ENCODE measurements around the gene VENTX. TPM values are rescaled to one million over a fixed set of nuclear protein-coding genes. Genes with fewer than 3 reads are reported as not detected.

Gene VENTX
- total RNA-seq, 1 donor from 2014 or later = not detected

GRCh38 chr10:133204226-133205015 lies 33.2 kb upstream of the VENTX start:
- Mint-ChIP-seq H3K4me3 (ENCODE audit: unreplicated experiment) (no peak overlapping the region), H3K36me3 (ENCODE audit: unreplicated experiment) (no peaks in the 10 kb centered on the region), H3K9me3 (ENCODE audit: unreplicated experiment) (no peaks in the 10 kb centered on the region), H3K4me1 (ENCODE audit: unreplicated experiment) (no peaks in the 10 kb centered on the region), H3K27ac (ENCODE audit: unreplicated experiment) (no peak overlapping the region), H3K27me3 (ENCODE audit: unreplicated experiment) (no peaks in the 10 kb centered on the region)
- TF ChIP-seq, protein P1, sequence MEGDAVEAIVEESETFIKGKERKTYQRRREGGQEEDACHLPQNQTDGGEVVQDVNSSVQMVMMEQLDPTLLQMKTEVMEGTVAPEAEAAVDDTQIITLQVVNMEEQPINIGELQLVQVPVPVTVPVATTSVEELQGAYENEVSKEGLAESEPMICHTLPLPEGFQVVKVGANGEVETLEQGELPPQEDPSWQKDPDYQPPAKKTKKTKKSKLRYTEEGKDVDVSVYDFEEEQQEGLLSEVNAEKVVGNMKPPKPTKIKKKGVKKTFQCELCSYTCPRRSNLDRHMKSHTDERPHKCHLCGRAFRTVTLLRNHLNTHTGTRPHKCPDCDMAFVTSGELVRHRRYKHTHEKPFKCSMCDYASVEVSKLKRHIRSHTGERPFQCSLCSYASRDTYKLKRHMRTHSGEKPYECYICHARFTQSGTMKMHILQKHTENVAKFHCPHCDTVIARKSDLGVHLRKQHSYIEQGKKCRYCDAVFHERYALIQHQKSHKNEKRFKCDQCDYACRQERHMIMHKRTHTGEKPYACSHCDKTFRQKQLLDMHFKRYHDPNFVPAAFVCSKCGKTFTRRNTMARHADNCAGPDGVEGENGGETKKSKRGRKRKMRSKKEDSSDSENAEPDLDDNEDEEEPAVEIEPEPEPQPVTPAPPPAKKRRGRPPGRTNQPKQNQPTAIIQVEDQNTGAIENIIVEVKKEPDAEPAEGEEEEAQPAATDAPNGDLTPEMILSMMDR (IDR thresholded peaks at IDR 0.05) = no peak
- no peak for DNase-seq (ENCODE audit: extremely low spot score, unreplicated experiment)

DNA sequence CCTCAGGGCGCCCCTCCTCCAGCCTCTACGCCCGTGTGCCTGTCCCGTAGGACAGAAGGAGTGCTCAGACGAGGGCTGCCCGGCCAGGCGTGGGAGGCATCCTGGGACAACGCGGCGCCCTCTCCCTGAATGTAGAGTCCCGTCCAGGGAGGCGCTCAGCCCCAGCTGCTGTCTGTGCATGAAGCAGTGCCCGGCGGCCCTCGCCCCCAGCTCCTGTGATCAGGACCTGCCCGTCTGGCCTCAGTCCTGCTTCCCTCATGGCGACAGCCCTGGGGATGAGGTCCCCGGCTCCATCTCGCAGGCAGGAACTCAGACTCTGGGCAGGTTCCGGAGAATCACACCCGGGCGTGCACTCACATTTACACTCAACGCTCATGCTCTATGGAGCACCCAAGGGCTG lies 32.5 kb upstream of the VENTX start:
- Mint-ChIP-seq H3K4me1 (ENCODE audit: unreplicated experiment) (no peaks in the 10 kb centered on the region), H3K27me3 (ENCODE audit: unreplicated experiment) (no peaks in the 10 kb centered on the region), H3K36me3 (ENCODE audit: unreplicated experiment) (no peaks in the 10 kb centered on the region), H3K4me3 (ENCODE audit: unreplicated experiment) (no peak overlapping the region), H3K9me3 (ENCODE audit: unreplicated experiment) (no peaks in the 10 kb centered on the region), H3K27ac (ENCODE audit: unreplicated experiment) (no peak overlapping the region)
- TF ChIP-seq, protein P1 (IDR thresholded peaks at IDR 0.05) = no peak
- no peak for DNase-seq (ENCODE audit: extremely low spot score, unreplicated experiment)

DNA sequence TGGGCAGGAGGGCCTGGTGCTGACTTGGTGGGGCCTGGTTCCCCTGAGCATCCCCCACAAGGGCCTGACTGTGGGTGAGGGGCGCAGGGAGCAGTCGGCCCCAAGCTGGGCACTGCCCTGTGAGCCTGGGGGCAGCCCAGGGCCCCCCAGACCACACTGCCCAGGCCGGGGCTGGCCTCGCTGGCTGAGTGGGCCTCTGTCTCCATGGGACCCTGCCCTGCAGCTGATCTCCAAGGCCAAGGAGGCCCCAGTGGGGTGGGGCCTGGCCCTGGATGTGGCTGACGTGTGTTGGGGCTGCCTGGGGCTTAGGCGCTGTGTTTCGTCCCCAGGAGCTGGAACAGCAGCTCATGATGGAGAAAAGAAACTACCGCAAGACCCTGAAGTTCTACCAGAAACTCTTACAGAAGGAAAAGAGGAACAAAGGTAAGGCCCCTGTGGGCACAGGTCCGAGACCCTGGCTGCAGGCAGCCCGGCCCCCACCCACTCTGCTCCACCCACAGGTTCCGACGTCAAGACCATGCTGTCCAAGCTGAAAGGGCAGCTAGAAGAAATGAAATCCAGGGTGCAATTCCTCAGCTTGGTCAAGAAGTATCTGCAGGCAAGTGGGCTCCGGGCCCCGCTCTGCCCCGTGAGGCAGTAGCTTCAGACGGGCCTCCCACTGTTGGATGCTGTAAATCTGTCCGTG lies 31.2 kb upstream of the VENTX start:
- TF ChIP-seq, protein P1 (IDR thresholded peaks at IDR 0.05) = no peak
- Mint-ChIP-seq H3K4me1 (ENCODE audit: unreplicated experiment) (no peaks in the 10 kb centered on the region), H3K27me3 (ENCODE audit: unreplicated experiment) (no peaks in the 10 kb centered on the region), H3K4me3 (ENCODE audit: unreplicated experiment) (no peak overlapping the region), H3K27ac (ENCODE audit: unreplicated experiment) (no peak overlapping the region), H3K9me3 (ENCODE audit: unreplicated experiment) (no peaks in the 10 kb centered on the region), H3K36me3 (ENCODE audit: unreplicated experiment) (no peaks in the 10 kb centered on the region)
- DNase-seq (ENCODE audit: extremely low spot score, unreplicated experiment) = no peak

- DNase-seq (ENCODE audit: extremely low spot score, unreplicated experiment) = no peak
- Mint-ChIP-seq H3K27me3 (ENCODE audit: unreplicated experiment) (no peaks in the 10 kb centered on the region), H3K27ac (ENCODE audit: unreplicated experiment) (no peak overlapping the region), H3K9me3 (ENCODE audit: unreplicated experiment) (no peaks in the 10 kb centered on the region), H3K4me1 (ENCODE audit: unreplicated experiment) (no peaks in the 10 kb centered on the region), H3K4me3 (ENCODE audit: unreplicated experiment) (no peak overlapping the region), H3K36me3 (ENCODE audit: unreplicated experiment) (no peaks in the 10 kb centered on the region)
- TF ChIP-seq, protein P1 (IDR thresholded peaks at IDR 0.05) = no peak
These were observed 30.5 kb upstream of the VENTX start for GRCh38 chr10:133207041-133207600.

DNA sequence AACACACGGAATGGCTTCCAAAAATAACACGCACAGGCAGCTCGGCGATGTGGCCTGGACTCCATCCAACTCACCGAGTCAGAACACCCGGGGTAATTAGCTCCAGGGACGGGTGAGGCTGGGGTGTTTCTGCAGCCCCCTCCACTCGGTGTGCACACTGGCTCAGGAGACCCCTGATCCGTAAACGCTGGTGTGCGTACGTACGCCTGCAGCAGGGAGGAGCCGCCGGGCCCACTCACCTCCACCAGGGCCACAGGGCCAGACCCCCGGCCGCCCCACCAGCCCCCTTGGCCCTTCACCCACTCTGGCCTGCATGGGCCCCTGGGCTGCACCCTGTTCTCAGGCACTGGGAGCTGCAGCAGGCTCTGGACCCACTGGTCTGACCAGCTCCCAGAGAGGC lies 30.0 kb upstream of the VENTX start:
- TF ChIP-seq, protein P1 (IDR thresholded peaks at IDR 0.05) = no peak
- DNase-seq (ENCODE audit: extremely low spot score, unreplicated experiment) = no peak
- Mint-ChIP-seq H3K27ac (ENCODE audit: unreplicated experiment) (no peak overlapping the region), H3K4me3 (ENCODE audit: unreplicated experiment) (no peak overlapping the region), H3K36me3 (ENCODE audit: unreplicated experiment) (no peaks in the 10 kb centered on the region), H3K27me3 (ENCODE audit: unreplicated experiment) (no peaks in the 10 kb centered on the region), H3K9me3 (ENCODE audit: unreplicated experiment) (no peaks in the 10 kb centered on the region), H3K4me1 (ENCODE audit: unreplicated experiment) (no peaks in the 10 kb centered on the region)

Measured in osteocyte (in vitro differentiated cells).